HEK293T (cell line): ENCODE measurements around the gene GATA2.

Experiments
- FOXK2 ChIP-seq: fragments of 450-650 bp; IDR thresholded peaks from 2 replicates; pipeline ENCODE4 v1.6.1; 2016; ENCODE audit warnings: mild to moderate bottlenecking
- FOXM1 ChIP-seq: fragments of 450-650 bp; IDR thresholded peaks from 2 replicates; pipeline ENCODE4 v1.6.1; 2017; ENCODE audit warnings: mild to moderate bottlenecking, borderline replicate concordance
- LEF1 ChIP-seq: fragments of 450-650 bp; IDR thresholded peaks from 2 replicates; pipeline ENCODE4 v1.6.1; 2017; ENCODE audit warnings: mild to moderate bottlenecking, borderline replicate concordance
- NFRKB ChIP-seq: fragments of 450-650 bp; IDR thresholded peaks from 2 replicates; pipeline ENCODE4 v1.6.1; 2016; ENCODE audit warnings: mild to moderate bottlenecking, moderate library complexity
- ZNF384 ChIP-seq: fragments of 450-650 bp; IDR thresholded peaks from 2 replicates; pipeline ENCODE4 v1.6.1; 2016

DNA sequence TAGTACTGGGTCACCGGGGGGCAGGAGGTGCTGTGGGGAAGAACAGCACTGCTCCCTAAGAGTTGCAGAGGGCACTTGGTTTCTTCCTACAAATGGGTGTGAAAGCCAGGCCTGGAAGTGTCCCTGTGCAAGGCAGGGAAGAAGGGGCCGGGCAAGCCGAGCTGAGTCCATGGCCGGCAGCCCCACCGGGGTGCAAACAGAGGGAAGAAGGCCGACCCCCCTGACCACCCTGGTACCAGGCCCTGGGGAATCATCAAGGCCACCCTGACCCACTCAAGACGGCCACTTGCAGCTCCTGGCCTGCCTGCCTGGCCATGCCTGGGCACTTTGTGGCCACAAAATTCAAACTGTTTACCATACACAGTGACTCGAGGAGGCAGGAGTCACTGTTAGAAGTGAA lies 17.6 kb downstream of the GATA2 start:
- TF ChIP-seq FOXK2 (no peak), ZNF384 (no peak), LEF1 (no peak), NFRKB (no peak), FOXM1 (no peak)
